Measurements from ENCODE around the gene MFN2. TPM values are rescaled to one million over a fixed set of nuclear protein-coding genes. Genes with fewer than 3 reads are reported as not detected.

The MFN2 gene
- polyA plus RNA-seq, 1 donor: 72.6 TPM

GRCh38 chr1:11957897-11958296, 22.3 kb upstream of the MFN2 start:
- WGBS (ENCODE audit: insufficient coverage, low lambda C conversion rate): 80% methylated on average over 2 of the region's 12 CpGs
- Histone ChIP-seq H3K4me3 (ENCODE audit: low read length) (no peak overlapping the region), H3K27ac (ENCODE audit: low read length) (no peak overlapping the region), H3K27me3 (ENCODE audit: control insufficient read depth, insufficient read depth, low read length) (no peaks in the 10 kb centered on the region), H3K9me3 (ENCODE audit: control insufficient read depth, low read depth, low read length) (no peaks in the 10 kb centered on the region), H3K4me1 (ENCODE audit: control insufficient read depth, insufficient read depth, low read length) (peaks cover 9% of the 10 kb centered on the region), H3K36me3 (ENCODE audit: control insufficient read depth, insufficient read depth, low read length) (peaks cover 43% of the 10 kb centered on the region)
- DNase-seq: no peak

- Histone ChIP-seq H3K36me3 (ENCODE audit: control insufficient read depth, insufficient read depth, low read length) (peaks cover 55% of the 10 kb centered on the region), H3K9me3 (ENCODE audit: control insufficient read depth, low read depth, low read length) (no peaks in the 10 kb centered on the region), H3K27ac (ENCODE audit: low read length) (no peak overlapping the region), H3K27me3 (ENCODE audit: control insufficient read depth, insufficient read depth, low read length) (no peaks in the 10 kb centered on the region), H3K4me1 (ENCODE audit: control insufficient read depth, insufficient read depth, low read length) (peaks cover 9% of the 10 kb centered on the region), H3K4me3 (ENCODE audit: low read length) (no peak overlapping the region)
- no peak for DNase-seq
- no CpG with 5 or more reads among the region's 5 CpGs for WGBS (ENCODE audit: insufficient coverage, low lambda C conversion rate)
Measured at GRCh38 chr1:11960276-11960675, 20.0 kb upstream of the MFN2 start.

- H3K9me3 ChIP-seq (ENCODE audit: control insufficient read depth, low read depth, low read length): no peaks in the 10 kb centered on the region
- WGBS (ENCODE audit: insufficient coverage, low lambda C conversion rate): no CpG with 5 or more reads among the region's 6 CpGs
- H3K27ac ChIP-seq (ENCODE audit: low read length): peak overlapping the region; percentile 48
- peaks cover 60% of the 10 kb centered on the region for H3K36me3 ChIP-seq (ENCODE audit: control insufficient read depth, insufficient read depth, low read length)
- H3K4me1 ChIP-seq (ENCODE audit: control insufficient read depth, insufficient read depth, low read length): peaks cover 9% of the 10 kb centered on the region
- H3K4me3 ChIP-seq (ENCODE audit: low read length): no peak overlapping the region
- DNase-seq: no peak
- H3K27me3 ChIP-seq (ENCODE audit: control insufficient read depth, insufficient read depth, low read length): no peaks in the 10 kb centered on the region
Measured at GRCh38 chr1:11960715-11961114, 19.5 kb upstream of the MFN2 start.

- 17% methylated on average over 1 of the region's 4 CpGs for WGBS (ENCODE audit: insufficient coverage, low lambda C conversion rate)
- Histone ChIP-seq H3K36me3 (ENCODE audit: control insufficient read depth, insufficient read depth, low read length) (peaks cover 64% of the 10 kb centered on the region), H3K4me3 (ENCODE audit: low read length) (no peak overlapping the region), H3K9me3 (ENCODE audit: control insufficient read depth, low read depth, low read length) (no peaks in the 10 kb centered on the region), H3K27ac (ENCODE audit: low read length) (peak overlapping the region; percentile 48), H3K4me1 (ENCODE audit: control insufficient read depth, insufficient read depth, low read length) (peaks cover 9% of the 10 kb centered on the region), H3K27me3 (ENCODE audit: control insufficient read depth, insufficient read depth, low read length) (no peaks in the 10 kb centered on the region)
- peak; percentile 66 to 89 for DNase-seq
Measured at GRCh38 chr1:11961230-11961629, 19.0 kb upstream of the MFN2 start.

GRCh38 chr1:11963622-11964021, 16.6 kb upstream of the MFN2 start:
- no peak for DNase-seq
- no peak overlapping the region for H3K27ac ChIP-seq (ENCODE audit: low read length)
- H3K9me3 ChIP-seq (ENCODE audit: control insufficient read depth, low read depth, low read length): no peaks in the 10 kb centered on the region
- peaks cover 9% of the 10 kb centered on the region for H3K4me1 ChIP-seq (ENCODE audit: control insufficient read depth, insufficient read depth, low read length)
- H3K27me3 ChIP-seq (ENCODE audit: control insufficient read depth, insufficient read depth, low read length): no peaks in the 10 kb centered on the region
- 81% methylated on average over 2 of the region's 3 CpGs for WGBS (ENCODE audit: insufficient coverage, low lambda C conversion rate)
- no peak overlapping the region for H3K4me3 ChIP-seq (ENCODE audit: low read length)
- peaks cover 48% of the 10 kb centered on the region for H3K36me3 ChIP-seq (ENCODE audit: control insufficient read depth, insufficient read depth, low read length)

- Histone ChIP-seq H3K9me3 (ENCODE audit: control insufficient read depth, low read depth, low read length) (no peaks in the 10 kb centered on the region), H3K36me3 (ENCODE audit: control insufficient read depth, insufficient read depth, low read length) (peaks cover 50% of the 10 kb centered on the region), H3K27me3 (ENCODE audit: control insufficient read depth, insufficient read depth, low read length) (no peaks in the 10 kb centered on the region), H3K4me3 (ENCODE audit: low read length) (no peak overlapping the region), H3K4me1 (ENCODE audit: control insufficient read depth, insufficient read depth, low read length) (peaks cover 9% of the 10 kb centered on the region), H3K27ac (ENCODE audit: low read length) (no peak overlapping the region)
- DNase-seq: no peak
- WGBS (ENCODE audit: insufficient coverage, low lambda C conversion rate): no CpG with 5 or more reads among the region's 12 CpGs
Measured at GRCh38 chr1:11964656-11965055, 15.6 kb upstream of the MFN2 start.

GRCh38 chr1:11967028-11967547, 13.2 kb upstream of the MFN2 start:
- H3K36me3 ChIP-seq (ENCODE audit: control insufficient read depth, insufficient read depth, low read length): peaks cover 48% of the 10 kb centered on the region
- H3K4me3 ChIP-seq (ENCODE audit: low read length): no peak overlapping the region
- H3K4me1 ChIP-seq (ENCODE audit: control insufficient read depth, insufficient read depth, low read length): no peaks in the 10 kb centered on the region
- peak; percentile 84 to 92 for DNase-seq
- no peaks in the 10 kb centered on the region for H3K27me3 ChIP-seq (ENCODE audit: control insufficient read depth, insufficient read depth, low read length)
- no peaks in the 10 kb centered on the region for H3K9me3 ChIP-seq (ENCODE audit: control insufficient read depth, low read depth, low read length)
- no peak overlapping the region for H3K27ac ChIP-seq (ENCODE audit: low read length)
- WGBS (ENCODE audit: insufficient coverage, low lambda C conversion rate): no CpG with 5 or more reads among the region's 6 CpGs

GRCh38 chr1:11970441-11971185, 9.6 kb upstream of the MFN2 start:
- Histone ChIP-seq H3K27ac (ENCODE audit: low read length) (no peak overlapping the region), H3K4me1 (ENCODE audit: control insufficient read depth, insufficient read depth, low read length) (no peaks in the 10 kb centered on the region), H3K36me3 (ENCODE audit: control insufficient read depth, insufficient read depth, low read length) (peaks cover 42% of the 10 kb centered on the region), H3K27me3 (ENCODE audit: control insufficient read depth, insufficient read depth, low read length) (no peaks in the 10 kb centered on the region), H3K9me3 (ENCODE audit: control insufficient read depth, low read depth, low read length) (no peaks in the 10 kb centered on the region), H3K4me3 (ENCODE audit: low read length) (no peak overlapping the region)
- no CpG with 5 or more reads among the region's 17 CpGs for WGBS (ENCODE audit: insufficient coverage, low lambda C conversion rate)
- DNase-seq: no peak

- DNase-seq: peak in 1 of 2 donors; percentile 31
- Histone ChIP-seq H3K27ac (ENCODE audit: low read length) (peak overlapping the region; percentile 30), H3K27me3 (ENCODE audit: control insufficient read depth, insufficient read depth, low read length) (no peaks in the 10 kb centered on the region), H3K4me1 (ENCODE audit: control insufficient read depth, insufficient read depth, low read length) (peaks cover 33% of the 10 kb centered on the region), H3K36me3 (ENCODE audit: control insufficient read depth, insufficient read depth, low read length) (peaks cover 26% of the 10 kb centered on the region), H3K9me3 (ENCODE audit: control insufficient read depth, low read depth, low read length) (no peaks in the 10 kb centered on the region), H3K4me3 (ENCODE audit: low read length) (no peak overlapping the region)
- no CpG with 5 or more reads among the region's 3 CpGs for WGBS (ENCODE audit: insufficient coverage, low lambda C conversion rate)
Measured at GRCh38 chr1:11977625-11978024, 2.6 kb upstream of the MFN2 start.

GRCh38 chr1:11978301-11978700, 1.9 kb upstream of the MFN2 start:
- Histone ChIP-seq H3K4me3 (ENCODE audit: low read length) (no peak overlapping the region), H3K27me3 (ENCODE audit: control insufficient read depth, insufficient read depth, low read length) (no peaks in the 10 kb centered on the region), H3K4me1 (ENCODE audit: control insufficient read depth, insufficient read depth, low read length) (peaks cover 39% of the 10 kb centered on the region), H3K9me3 (ENCODE audit: control insufficient read depth, low read depth, low read length) (no peaks in the 10 kb centered on the region), H3K36me3 (ENCODE audit: control insufficient read depth, insufficient read depth, low read length) (peaks cover 24% of the 10 kb centered on the region), H3K27ac (ENCODE audit: low read length) (peak overlapping the region; percentile 30)
- 87% methylated on average over 3 of the region's 8 CpGs for WGBS (ENCODE audit: insufficient coverage, low lambda C conversion rate)
- peak; percentile 42 to 70 for DNase-seq
